GM12878 (cell line): Measurements from ENCODE around the gene H2AZ2. TPM values are rescaled to one million over a fixed set of nuclear protein-coding genes. Genes with fewer than 3 reads are reported as not detected.

Source experiments
- ATAC-seq: fragments of 200-7000 bp; cut with Tn5 transposase; 3 replicates; pipeline ENCODE4 v1.9.1; 2020; ENCODE audit warnings: mild to moderate bottlenecking, moderate library complexity
- BruUV-seq: library from RNA; stranded (reverse); fragments of 400-500 nt; replicated peaks from 2 replicates; lab custom pipeline; 2021; lab: Mats Ljungman, UMichigan
- CTCF ChIA-PET: fragments of 300-600 bp; sonication (Branson Sonifier 250); formaldehyde crosslinking; extraction: SDS; loops from one replicate; lab custom pipeline; 2021; ENCODE audit warnings: inconsistent platforms; lab: Yijun Ruan, JAX
- POLR2A ChIA-PET: fragments of 350-600 bp; formaldehyde crosslinking; extraction: SDS; loops from one replicate; lab custom pipeline; 2021; ENCODE audit warnings: inconsistent platforms; lab: Charles Lee
- RAD21 ChIA-PET: fragments of 300-600 bp; sonication (Branson Sonifier 250); formaldehyde crosslinking; loops from one replicate; lab custom pipeline; 2023; ENCODE audit warnings: antibody characterized with exemption; ENCODE audit not compliant: unreplicated experiment; lab: Charles Lee
- SMC1A ChIA-PET: fragments of 300-600 bp; sonication (Branson Sonifier 250); formaldehyde crosslinking; loops from one replicate; lab custom pipeline; 2023; ENCODE audit not compliant: unreplicated experiment, uncharacterized antibody; lab: Charles Lee
- DNase-seq: peaks from one replicate; pipeline ENCODE4 v3.0.0-alpha.2; 2011; ENCODE audit warnings: low read depth, low spot score
- FAIRE-seq: peaks from 3 replicates; lab custom pipeline; 2011; peaks lifted over from hg19 to GRCh38; lab: Jason Lieb, UNC
- H2AFZ ChIP-seq: 2 replicates; pipeline ENCODE4 v1.6.0; 2011; ENCODE audit warnings: low read depth, low read length, control low read depth; ENCODE audit not compliant: control insufficient read depth
- H3K27ac ChIP-seq: 2 replicates; pipeline ENCODE4 v1.5.1; 2011; ENCODE audit warnings: control low read depth; ENCODE audit not compliant: control insufficient read depth, insufficient read depth
- H3K27me3 ChIP-seq, 2 experiments: replicated peaks in 1 of 2; 2 replicates each; pipeline versions ENCODE4 v1.6.0 to v1.6.1; 2011; ENCODE audit warnings: low read length in 1 of 2; ENCODE audit not compliant: control insufficient read depth in 2 of 2, insufficient read depth in 2 of 2
- H3K36me3 ChIP-seq, 2 experiments: 2 replicates each; pipeline ENCODE4 v1.5.1; 2011; ENCODE audit warnings: low read length in 1 of 2; ENCODE audit not compliant: control insufficient read depth in 2 of 2, insufficient read depth in 2 of 2
- H3K4me1 ChIP-seq: 2 replicates; pipeline ENCODE4 v1.6.1; 2011; ENCODE audit warnings: mild to moderate bottlenecking, low read length, moderate library complexity, mixed read lengths; ENCODE audit not compliant: control insufficient read depth, insufficient read depth
- H3K4me2 ChIP-seq: 2 replicates; pipeline ENCODE4 v1.6.0; 2011; ENCODE audit warnings: control low read depth; ENCODE audit not compliant: control insufficient read depth, insufficient read depth
- H3K4me3 ChIP-seq: fragments of 200-600 bp; sonication (generic); 2 replicates; pipeline ENCODE4 v1.5.1; 2016
- H3K79me2 ChIP-seq: 2 replicates; pipeline ENCODE4 v1.6.0; 2011; ENCODE audit warnings: low read length; ENCODE audit not compliant: control insufficient read depth, insufficient read depth
- H3K9ac ChIP-seq: 2 replicates; pipeline ENCODE4 v1.8.0; 2011; ENCODE audit warnings: low read length, control low read depth, mixed read lengths; ENCODE audit not compliant: control insufficient read depth, insufficient read depth
- H3K9me3 ChIP-seq: replicated peaks from 3 replicates; pipeline ENCODE4 v1.5.1; 2011; ENCODE audit warnings: mild to moderate bottlenecking, low read length; ENCODE audit not compliant: control insufficient read depth, insufficient read depth
- H4K20me1 ChIP-seq: 2 replicates; pipeline ENCODE4 v1.6.0; 2011; ENCODE audit not compliant: control insufficient read depth, insufficient read depth
- CEBPZ ChIP-seq: fragments of 150-350 bp; IDR thresholded peaks from 2 replicates; pipeline ENCODE4 v1.6.1; 2016; ENCODE audit warnings: low read depth, low read length
- GATAD2B ChIP-seq: fragments of 450-650 bp; conservative IDR thresholded peaks from 2 replicates; pipeline ENCODE4 v1.6.1; 2017; ENCODE audit warnings: low read depth, mild to moderate bottlenecking, moderate library complexity
- MTA2 ChIP-seq: fragments of 450-650 bp; IDR thresholded peaks from 2 replicates; pipeline ENCODE4 v1.6.1; 2016; ENCODE audit warnings: low read depth, mild to moderate bottlenecking, moderate library complexity
- MXI1 ChIP-seq: fragments of 150-350 bp; IDR thresholded peaks from 2 replicates; pipeline ENCODE4 v1.6.1; 2011; ENCODE audit warnings: low read depth, mild to moderate bottlenecking, inconsistent platforms, low read length, improper control_type of control experiment
- ZZZ3 ChIP-seq: IDR thresholded peaks from 2 replicates; pipeline ENCODE4 v1.6.1; 2011; ENCODE audit warnings: low read depth; ENCODE audit not compliant: control insufficient read depth, insufficient read length
- WGBS: methylation state at CpG from one replicate; pipeline ENCODE4 v1.1.6; 2016; ENCODE audit warnings: low lambda C conversion rate; ENCODE audit not compliant: insufficient replicate concordance, insufficient coverage; ENCODE audit errors: missing lambda C conversion rate; 5-methylcytosine and 5-hydroxymethylcytosine counted together
- in situ Hi-C: fragments of 300-500 bp; cut with MboI; formaldehyde crosslinking; loops from 9 replicates; pipeline ENCODE4 v1.14.3; 2018; ENCODE audit warnings: mixed read lengths
- intact Hi-C: fragments of 100-400 bp; cut with micrococcal nuclease; formaldehyde crosslinking; loops from one replicate; pipeline ENCODE4 v1.14.2; 2022; ENCODE audit not compliant: unreplicated experiment
- polyA plus RNA-seq, 11 experiments: library from polyadenylated mRNA; depleted of rRNA in 4 of 11; unstranded in 6 of 11; stranded (reverse) in 5 of 11; fragments of >200 nt; fragmentation: Nextera tagmentation in 4 of 11; fragmentation: Illumina TruSeq in 1 of 11; extraction: Ambion mirVana in 4 of 11; extraction: Trizol in 1 of 11; gene quantifications; 1 replicate in 1 of 11; 2 replicates in 10 of 11; pipeline versions ENCODE4 v1.2.1 to v1.2.3, GENCODE V29; 2011 to 2016; ENCODE audit warnings: inconsistent platforms in 2 of 11, missing spikeins in 2 of 11, low read depth in 1 of 11
- total RNA-seq, 4 experiments: library from RNA; depleted of rRNA in 3 of 4; stranded (reverse); fragments of >200 nt in 3 of 4; fragmentation: Illumina TruSeq in 1 of 4; extraction: Trizol in 1 of 4; gene quantifications; 2 replicates each; pipeline versions ENCODE4 v1.2.1 to v1.2.3, GENCODE V29; 2013 to 2021
- TF ChIP-seq, protein P1 (sequence below): fragments of 450-650 bp; IDR thresholded peaks from 2 replicates; pipeline ENCODE4 v1.6.1; 2016; ENCODE audit warnings: mild to moderate bottlenecking

Gene H2AZ2
- total and polyA plus RNA-seq, 10 of the 15 experiments (the other 5 are each of a cell fraction or from before 2014, with no cell fraction given), result 118 to 366 (median 223) TPM

GRCh38 chr7:44891791-44892190, 43.9 kb upstream of the H2AZ2 start:
- ATAC-seq (no peak), FAIRE-seq (no peak), DNase-seq (no peak)
- CTCF ChIA-PET, result no interaction called here
- Histone ChIP-seq H3K27ac (no peak overlapping the region), H3K79me2 (no peaks in the 10 kb centered on the region), H3K4me2 (no peak overlapping the region), H3K9ac (no peak overlapping the region), H3K4me1 (0 out of 2 replicates have a peak, but pooled peaks cover 3% of the 10 kb centered on the region), H3K9me3 (no peaks in the 10 kb centered on the region), H2AFZ (no peak overlapping the region), H3K27me3 (no peaks in the 10 kb centered on the region), H3K36me3 (no peaks in the 10 kb centered on the region), H3K4me3 (no peak overlapping the region), H4K20me1 (no peaks in the 10 kb centered on the region)
- intact Hi-C loops, result no loop called here
- no TSS peak for BruUV-seq
- 36% methylated on average over 1 of the region's 1 CpG for whole genome bisulfite sequencing
- POLR2A ChIA-PET, result interaction anchor here (1.0 to 3.3 kb wide), 2 partner anchors 10 to 42 kb away, joined by 8 to 9 read pairs; no protein-coding TSS in a partner anchor
- in situ Hi-C loops, result no loop called here
- TF ChIP-seq MTA2 (no peak), GATAD2B (no peak), CEBPZ (no peak), ZZZ3 (no peak), MXI1 (no peak)
- TF ChIP-seq, protein P1, sequence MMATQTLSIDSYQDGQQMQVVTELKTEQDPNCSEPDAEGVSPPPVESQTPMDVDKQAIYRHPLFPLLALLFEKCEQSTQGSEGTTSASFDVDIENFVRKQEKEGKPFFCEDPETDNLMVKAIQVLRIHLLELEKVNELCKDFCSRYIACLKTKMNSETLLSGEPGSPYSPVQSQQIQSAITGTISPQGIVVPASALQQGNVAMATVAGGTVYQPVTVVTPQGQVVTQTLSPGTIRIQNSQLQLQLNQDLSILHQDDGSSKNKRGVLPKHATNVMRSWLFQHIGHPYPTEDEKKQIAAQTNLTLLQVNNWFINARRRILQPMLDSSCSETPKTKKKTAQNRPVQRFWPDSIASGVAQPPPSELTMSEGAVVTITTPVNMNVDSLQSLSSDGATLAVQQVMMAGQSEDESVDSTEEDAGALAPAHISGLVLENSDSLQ, result no peak
- RAD21 ChIA-PET, result no interaction called here
- SMC1A ChIA-PET, result interaction anchor here (0.7 to 1.8 kb wide), 3 partner anchors 10 to 64 kb away, joined by 3 to 6 read pairs (median 4); no protein-coding TSS in a partner anchor
